GM12878 (cell line): ENCODE measurements around the gene PAQR5. TPM values are rescaled to one million over a fixed set of nuclear protein-coding genes. Genes with fewer than 3 reads are reported as not detected.
A peak's percentile ranks its signal among the peaks of the same experiment; 100 is the strongest.

Experiments
- BMI1 ChIP-seq: fragments of 450-650 bp; IDR thresholded peaks from 2 replicates; pipeline ENCODE4 v1.6.1; 2016; ENCODE audit warnings: mild to moderate bottlenecking, moderate library complexity, borderline replicate concordance
- CBFB ChIP-seq: IDR thresholded peaks from 2 replicates; pipeline ENCODE4 v1.6.1; 2016; ENCODE audit warnings: antibody characterized with exemption, low read depth
- CHD2 ChIP-seq: IDR thresholded peaks from 2 replicates; pipeline ENCODE4 v1.6.1; 2011; ENCODE audit warnings: low read depth, low read length, improper control_type of control experiment, borderline replicate concordance
- CHD4 ChIP-seq: fragments of 200-600 bp; sonication (generic); IDR thresholded peaks from 2 replicates; pipeline ENCODE4 v1.6.1; 2016; ENCODE audit warnings: mild to moderate bottlenecking
- CREB1 ChIP-seq: IDR thresholded peaks from 2 replicates; pipeline ENCODE4 v1.6.1; 2012; ENCODE audit warnings: low read depth, mild to moderate bottlenecking, inconsistent platforms
- ESRRA ChIP-seq: IDR thresholded peaks from 2 replicates; pipeline ENCODE4 v1.6.1; 2012; ENCODE audit warnings: mild to moderate bottlenecking, low read length, improper control_type of control experiment
- ETV6 ChIP-seq, 2 experiments: fragments of 450-650 bp in 1 of 2; IDR thresholded peaks in 1 of 2; conservative IDR thresholded peaks in 1 of 2; 2 replicates each; pipeline ENCODE4 v1.6.1; 2014; ENCODE audit warnings: antibody characterized with exemption in 1 of 2, borderline replicate concordance in 1 of 2, low read depth in 1 of 2, mild to moderate bottlenecking in 1 of 2, moderate library complexity in 1 of 2
- HDGF ChIP-seq: fragments of 450-650 bp; IDR thresholded peaks from 2 replicates; pipeline ENCODE4 v1.6.1; 2016; ENCODE audit warnings: antibody characterized with exemption
- IKZF1 ChIP-seq: fragments of 450-650 bp; conservative IDR thresholded peaks from 2 replicates; pipeline ENCODE4 v1.6.1; 2017; ENCODE audit warnings: antibody characterized with exemption, mild to moderate bottlenecking
- KLF5 ChIP-seq: fragments of 450-650 bp; IDR thresholded peaks from 2 replicates; pipeline ENCODE4 v1.6.1; 2014; ENCODE audit warnings: mild to moderate bottlenecking; ENCODE audit not compliant: partially characterized antibody
- MTA3 ChIP-seq: IDR thresholded peaks from 2 replicates; pipeline ENCODE4 v1.6.1; 2012; ENCODE audit warnings: low read length, inconsistent platforms, borderline replicate concordance
- NBN ChIP-seq: fragments of 450-650 bp; IDR thresholded peaks from 2 replicates; pipeline ENCODE4 v1.6.1; 2016
- NFYB ChIP-seq: IDR thresholded peaks from 2 replicates; pipeline ENCODE4 v1.6.1; 2011; ENCODE audit warnings: low read depth, mild to moderate bottlenecking, low read length, improper control_type of control experiment, moderate library complexity; ENCODE audit not compliant: insufficient read depth
- PAX5 ChIP-seq: IDR thresholded peaks from 2 replicates; pipeline ENCODE4 v1.6.1; 2011; ENCODE audit warnings: low read depth, low read length, borderline replicate concordance
- POLR2AphosphoS5 ChIP-seq: IDR thresholded peaks from 2 replicates; pipeline ENCODE4 v1.6.1; 2011; ENCODE audit warnings: mild to moderate bottlenecking, low read length, inconsistent platforms
- RBBP5 ChIP-seq: fragments of 200-600 bp; sonication (generic); conservative IDR thresholded peaks from 2 replicates; pipeline ENCODE4 v1.6.1; 2016
- RCOR1 ChIP-seq: conservative IDR thresholded peaks from 2 replicates; pipeline ENCODE4 v1.6.1; 2012; ENCODE audit warnings: low read depth, low read length, improper control_type of control experiment
- RELA ChIP-seq: fragments of 450-650 bp; IDR thresholded peaks from 2 replicates; pipeline ENCODE4 v1.8.0; 2014; ENCODE audit warnings: borderline replicate concordance; ENCODE audit not compliant: partially characterized antibody
- SPI1 ChIP-seq: IDR thresholded peaks from 2 replicates; pipeline ENCODE4 v1.6.1; 2011; ENCODE audit warnings: low read depth, mild to moderate bottlenecking, low read length, moderate library complexity, borderline replicate concordance; ENCODE audit not compliant: insufficient read depth
- STAT3 ChIP-seq: IDR thresholded peaks from 2 replicates; pipeline ENCODE4 v1.6.1; 2011; ENCODE audit warnings: low read depth, low read length, improper control_type of control experiment
- ZBED1 ChIP-seq: IDR thresholded peaks from 2 replicates; pipeline ENCODE4 v1.6.1; 2016; ENCODE audit warnings: borderline replicate concordance
- polyA plus RNA-seq, 11 experiments: library from polyadenylated mRNA; depleted of rRNA in 4 of 11; unstranded in 6 of 11; stranded (reverse) in 5 of 11; fragments of >200 nt; fragmentation: Nextera tagmentation in 4 of 11; fragmentation: Illumina TruSeq in 1 of 11; extraction: Ambion mirVana in 4 of 11; extraction: Trizol in 1 of 11; gene quantifications; 1 replicate in 1 of 11; 2 replicates in 10 of 11; pipeline versions ENCODE4 v1.2.1 to v1.2.3, GENCODE V29; 2011 to 2016; ENCODE audit warnings: inconsistent platforms in 2 of 11, missing spikeins in 2 of 11, low read depth in 1 of 11
- total RNA-seq, 4 experiments: library from RNA; depleted of rRNA in 3 of 4; stranded (reverse); fragments of >200 nt in 3 of 4; fragmentation: Illumina TruSeq in 1 of 4; extraction: Trizol in 1 of 4; gene quantifications; 2 replicates each; pipeline versions ENCODE4 v1.2.1 to v1.2.3, GENCODE V29; 2013 to 2021
- TF ChIP-seq, protein P1 (sequence below): IDR thresholded peaks from 2 replicates; pipeline ENCODE4 v1.6.1; 2011; ENCODE audit warnings: mild to moderate bottlenecking, low read depth, low read length, moderate library complexity; ENCODE audit not compliant: insufficient replicate concordance
- TF ChIP-seq, protein P2 (sequence below): fragments of 450-650 bp; IDR thresholded peaks from 2 replicates; pipeline ENCODE4 v1.6.1; 2017; ENCODE audit warnings: low read depth, mild to moderate bottlenecking, moderate library complexity
- TF ChIP-seq, protein P3 (sequence below): fragments of 450-650 bp; IDR thresholded peaks from 2 replicates; pipeline ENCODE4 v1.6.1; 2016; ENCODE audit warnings: mild to moderate bottlenecking
- TF ChIP-seq, protein P4 (sequence below): fragments of 450-650 bp; IDR thresholded peaks from 2 replicates; pipeline ENCODE4 v1.6.1; 2016; ENCODE audit warnings: mild to moderate bottlenecking

PAQR5 gene
- total and polyA plus RNA-seq, 10 of the 15 experiments (the other 5 are each of a cell fraction or from before 2014, with no cell fraction given): 0.02 to 0.03 TPM; not detected in 8

DNA sequence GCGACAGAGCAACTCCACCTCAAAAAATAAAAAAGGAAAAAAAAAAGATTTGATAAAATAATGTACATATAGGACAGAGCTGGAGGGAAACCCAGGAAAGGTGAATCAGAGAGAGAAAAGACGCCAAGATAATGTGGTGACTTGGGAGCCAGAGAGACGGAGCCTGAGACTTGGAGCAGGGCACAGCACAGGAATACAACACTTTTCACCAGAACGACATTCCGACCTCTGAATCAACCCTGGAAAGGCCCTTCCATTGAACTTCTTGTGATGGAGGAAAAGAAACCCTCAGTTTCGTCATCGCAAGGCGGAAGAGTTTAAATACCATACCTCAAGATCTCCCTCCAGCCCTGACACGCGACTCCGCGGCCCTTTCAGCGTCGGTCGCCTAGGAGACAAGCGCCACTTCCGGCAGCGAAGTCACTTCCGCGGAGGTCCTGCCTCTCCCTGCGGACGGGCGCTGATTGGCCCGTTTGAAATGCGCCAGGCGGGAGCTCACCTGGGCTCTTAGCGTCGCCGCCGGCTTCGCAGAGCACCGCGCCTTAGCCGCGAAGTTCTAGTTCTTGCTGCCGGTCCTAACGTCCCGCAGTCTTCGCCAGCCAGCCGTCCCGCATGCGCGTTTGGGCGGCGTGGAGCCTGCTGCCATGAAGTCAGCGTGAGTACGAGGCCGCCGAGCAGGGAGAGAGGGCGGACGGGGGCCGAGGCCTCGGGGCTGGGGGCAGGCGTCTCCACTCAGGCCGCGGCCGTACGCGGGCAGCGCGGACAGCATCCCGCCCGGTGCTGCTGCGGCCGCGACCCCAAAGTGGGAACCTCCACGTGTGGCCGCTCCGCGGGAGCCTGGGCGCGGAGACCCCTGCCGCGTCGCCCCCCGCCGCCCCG is 115.3 kb downstream of the PAQR5 start, which contains the start of gene KIF23 (continued):
- TF ChIP-seq, protein P1, sequence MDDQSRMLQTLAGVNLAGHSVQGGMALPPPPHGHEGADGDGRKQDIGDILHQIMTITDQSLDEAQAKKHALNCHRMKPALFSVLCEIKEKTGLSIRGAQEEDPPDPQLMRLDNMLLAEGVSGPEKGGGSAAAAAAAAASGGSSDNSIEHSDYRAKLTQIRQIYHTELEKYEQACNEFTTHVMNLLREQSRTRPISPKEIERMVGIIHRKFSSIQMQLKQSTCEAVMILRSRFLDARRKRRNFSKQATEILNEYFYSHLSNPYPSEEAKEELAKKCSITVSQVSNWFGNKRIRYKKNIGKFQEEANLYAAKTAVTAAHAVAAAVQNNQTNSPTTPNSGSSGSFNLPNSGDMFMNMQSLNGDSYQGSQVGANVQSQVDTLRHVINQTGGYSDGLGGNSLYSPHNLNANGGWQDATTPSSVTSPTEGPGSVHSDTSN: no peak
- TF ChIP-seq RBBP5 (no peak), POLR2AphosphoS5 (no peak), ZBED1 (no peak), ETV6 (conservative IDR thresholded peaks at IDR 0.05 in 1 of 2, IDR thresholded peaks at IDR 0.05 in 1 of 2; ENCODE audit: borderline replicate concordance in 1 of 2, low read depth in 1 of 2) (no peak), CREB1 (peak; percentile 91), STAT3 (no peak), PAX5 (no peak), ESRRA (no peak), BMI1 (peak; percentile 94), NFYB (peak; percentile 92), CHD2 (peak; percentile 77; the same call in 1 of the 2 replicates), RELA (peak; percentile 43), CBFB (no peak), NBN (0 out of 2 replicates have a peak, but pooled peaks have one; percentile 43), CHD4 (no peak), IKZF1 (peak; percentile 42; the same call in 1 of the 2 replicates), RCOR1 (0 out of 2 replicates have a peak, but pooled peaks have one; percentile 30), KLF5 (no peak), SPI1 (0 out of 2 replicates have a peak, but pooled peaks have one; percentile 10), HDGF (no peak), MTA3 (no peak)
- TF ChIP-seq, protein P2, sequence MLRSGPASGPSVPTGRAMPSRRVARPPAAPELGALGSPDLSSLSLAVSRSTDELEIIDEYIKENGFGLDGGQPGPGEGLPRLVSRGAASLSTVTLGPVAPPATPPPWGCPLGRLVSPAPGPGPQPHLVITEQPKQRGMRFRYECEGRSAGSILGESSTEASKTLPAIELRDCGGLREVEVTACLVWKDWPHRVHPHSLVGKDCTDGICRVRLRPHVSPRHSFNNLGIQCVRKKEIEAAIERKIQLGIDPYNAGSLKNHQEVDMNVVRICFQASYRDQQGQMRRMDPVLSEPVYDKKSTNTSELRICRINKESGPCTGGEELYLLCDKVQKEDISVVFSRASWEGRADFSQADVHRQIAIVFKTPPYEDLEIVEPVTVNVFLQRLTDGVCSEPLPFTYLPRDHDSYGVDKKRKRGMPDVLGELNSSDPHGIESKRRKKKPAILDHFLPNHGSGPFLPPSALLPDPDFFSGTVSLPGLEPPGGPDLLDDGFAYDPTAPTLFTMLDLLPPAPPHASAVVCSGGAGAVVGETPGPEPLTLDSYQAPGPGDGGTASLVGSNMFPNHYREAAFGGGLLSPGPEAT: no peak
- TF ChIP-seq, protein P3, sequence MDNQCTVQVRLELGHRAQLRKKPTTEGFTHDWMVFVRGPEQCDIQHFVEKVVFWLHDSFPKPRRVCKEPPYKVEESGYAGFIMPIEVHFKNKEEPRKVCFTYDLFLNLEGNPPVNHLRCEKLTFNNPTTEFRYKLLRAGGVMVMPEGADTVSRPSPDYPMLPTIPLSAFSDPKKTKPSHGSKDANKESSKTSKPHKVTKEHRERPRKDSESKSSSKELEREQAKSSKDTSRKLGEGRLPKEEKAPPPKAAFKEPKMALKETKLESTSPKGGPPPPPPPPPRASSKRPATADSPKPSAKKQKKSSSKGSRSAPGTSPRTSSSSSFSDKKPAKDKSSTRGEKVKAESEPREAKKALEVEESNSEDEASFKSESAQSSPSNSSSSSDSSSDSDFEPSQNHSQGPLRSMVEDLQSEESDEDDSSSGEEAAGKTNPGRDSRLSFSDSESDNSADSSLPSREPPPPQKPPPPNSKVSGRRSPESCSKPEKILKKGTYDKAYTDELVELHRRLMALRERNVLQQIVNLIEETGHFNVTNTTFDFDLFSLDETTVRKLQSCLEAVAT: no peak
- TF ChIP-seq, protein P4, sequence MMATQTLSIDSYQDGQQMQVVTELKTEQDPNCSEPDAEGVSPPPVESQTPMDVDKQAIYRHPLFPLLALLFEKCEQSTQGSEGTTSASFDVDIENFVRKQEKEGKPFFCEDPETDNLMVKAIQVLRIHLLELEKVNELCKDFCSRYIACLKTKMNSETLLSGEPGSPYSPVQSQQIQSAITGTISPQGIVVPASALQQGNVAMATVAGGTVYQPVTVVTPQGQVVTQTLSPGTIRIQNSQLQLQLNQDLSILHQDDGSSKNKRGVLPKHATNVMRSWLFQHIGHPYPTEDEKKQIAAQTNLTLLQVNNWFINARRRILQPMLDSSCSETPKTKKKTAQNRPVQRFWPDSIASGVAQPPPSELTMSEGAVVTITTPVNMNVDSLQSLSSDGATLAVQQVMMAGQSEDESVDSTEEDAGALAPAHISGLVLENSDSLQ: peak; percentile 34; the same call in 1 of the 2 replicates
